Muscle layer of colon (tissue), 2 donors: ENCODE measurements around the gene DGUOK.

ENCODE experiments used
- H3K27ac ChIP-seq: one replicate; pipeline ENCODE4 v1.7.0; 2013; ENCODE audit warnings: low read depth, mild to moderate bottlenecking, low read length, moderate library complexity
- H3K27me3 ChIP-seq, 2 donors: one replicate each; pipeline ENCODE4 v1.7.0; 2013; ENCODE audit warnings: low read length in 2 of 2, mild to moderate bottlenecking in 2 of 2; ENCODE audit not compliant: insufficient read depth in 2 of 2, control insufficient read depth in 1 of 2
- H3K36me3 ChIP-seq: one replicate; pipeline ENCODE4 v1.7.0; 2013; ENCODE audit warnings: mild to moderate bottlenecking, low read length; ENCODE audit not compliant: insufficient read depth
- H3K4me1 ChIP-seq: one replicate; pipeline ENCODE4 v1.7.0; 2013; ENCODE audit warnings: mild to moderate bottlenecking, low read length; ENCODE audit not compliant: insufficient read depth
- H3K4me3 ChIP-seq, 2 donors: one replicate each; pipeline ENCODE4 v1.7.0; 2013; ENCODE audit warnings: low read length in 2 of 2, low read depth in 1 of 2, mild to moderate bottlenecking in 1 of 2, moderate library complexity in 1 of 2
- H3K9ac ChIP-seq: one replicate; pipeline ENCODE4 v1.7.0; 2013; ENCODE audit warnings: low read length
- H3K9me3 ChIP-seq: one replicate; pipeline ENCODE4 v1.7.0; 2013; ENCODE audit warnings: mild to moderate bottlenecking, low read length
- donor health status: abdominal sarcoma.
- donor health status: Adenocarcinoma of cecum.

The DGUOK gene

DNA sequence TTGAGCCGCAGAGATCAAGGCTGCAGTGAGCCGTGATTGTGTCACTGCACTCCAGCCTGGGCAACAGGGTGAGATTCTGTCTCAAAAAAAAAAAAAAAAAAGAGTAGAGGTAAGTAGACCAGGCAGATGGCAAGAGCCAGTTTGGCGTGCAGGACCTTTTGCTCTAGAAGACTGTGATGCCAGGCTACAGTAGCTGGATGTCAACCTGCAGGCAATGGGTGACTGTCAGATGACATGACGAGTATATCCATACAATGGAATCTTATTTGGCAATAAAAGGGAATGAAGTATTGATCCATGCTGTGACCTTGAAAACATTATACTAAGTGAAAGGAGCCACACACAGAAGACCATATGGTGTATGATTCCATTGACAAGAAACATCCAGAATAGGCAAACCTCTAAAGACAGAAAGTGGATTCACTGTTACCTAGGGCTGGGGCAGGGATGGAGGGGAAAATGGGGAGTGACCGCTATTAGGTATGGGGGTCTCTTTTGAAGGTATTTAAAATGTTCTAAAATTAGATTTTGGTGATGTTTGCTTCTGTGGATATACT, 11.2 kb upstream of the DGUOK start:
- no peaks in the 10 kb centered on the region for H3K27me3 ChIP-seq
- H3K4me1 ChIP-seq, result no peaks in the 10 kb centered on the region
- H3K9ac ChIP-seq, result no peak overlapping the region
- H3K4me3 ChIP-seq, result no peak overlapping the region
- H3K27ac ChIP-seq, result no peak overlapping the region
- H3K36me3 ChIP-seq, result peaks cover 87% of the 10 kb centered on the region
- H3K9me3 ChIP-seq, result no peaks in the 10 kb centered on the region

DNA sequence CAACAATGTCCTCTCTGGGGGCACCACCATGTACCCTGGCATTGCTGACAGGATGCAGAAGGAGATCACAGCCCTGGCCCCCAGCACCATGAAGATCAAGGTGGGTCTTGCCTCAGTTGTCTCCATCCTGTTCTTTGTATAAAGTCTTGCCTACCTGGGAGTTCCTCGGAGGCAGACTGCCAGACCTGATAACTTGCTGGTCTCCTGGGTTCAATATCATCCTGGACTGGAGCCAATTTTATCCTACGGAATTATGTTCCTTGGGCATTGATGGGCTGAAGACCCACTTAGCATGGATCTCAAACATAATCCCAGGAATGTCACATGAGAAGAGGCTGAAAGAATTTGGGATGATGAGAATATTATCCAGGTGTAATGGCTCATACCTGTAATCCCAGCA, 10.0 kb upstream of the DGUOK start:
- peak overlapping the region; percentile 8 for H3K27ac ChIP-seq
- H3K4me1 ChIP-seq, result no peaks in the 10 kb centered on the region
- no peaks in the 10 kb centered on the region for H3K27me3 ChIP-seq
- peaks cover 78% of the 10 kb centered on the region for H3K36me3 ChIP-seq
- no peak overlapping the region for H3K9ac ChIP-seq
- no peak overlapping the region for H3K4me3 ChIP-seq
- H3K9me3 ChIP-seq, result no peaks in the 10 kb centered on the region

DNA sequence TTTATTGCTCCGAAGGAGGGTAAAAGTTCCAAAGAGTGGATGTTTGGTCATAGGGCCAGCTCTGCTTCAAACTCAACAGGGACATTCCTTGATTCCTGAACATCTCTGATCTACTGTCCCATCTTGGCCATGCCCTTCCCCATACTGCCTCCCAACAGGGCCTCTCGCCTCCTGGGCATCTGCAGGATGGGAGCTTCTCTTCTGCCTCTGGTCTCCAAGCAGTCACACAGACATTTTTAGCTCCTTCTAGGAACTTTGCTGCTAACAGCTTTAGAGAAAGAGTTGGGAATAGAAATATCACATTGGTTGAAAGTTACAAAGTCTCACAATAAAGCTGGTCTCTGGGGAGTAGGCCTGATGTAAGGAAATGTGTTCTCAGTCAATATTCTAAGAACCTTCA, 9.4 kb upstream of the DGUOK start:
- H3K27ac ChIP-seq, result peak overlapping the region; percentile 9
- no peaks in the 10 kb centered on the region for H3K4me1 ChIP-seq
- no peak overlapping the region for H3K4me3 ChIP-seq
- H3K36me3 ChIP-seq, result peaks cover 72% of the 10 kb centered on the region
- no peaks in the 10 kb centered on the region for H3K9me3 ChIP-seq
- H3K9ac ChIP-seq, result no peak overlapping the region
- H3K27me3 ChIP-seq, result no peaks in the 10 kb centered on the region

DNA sequence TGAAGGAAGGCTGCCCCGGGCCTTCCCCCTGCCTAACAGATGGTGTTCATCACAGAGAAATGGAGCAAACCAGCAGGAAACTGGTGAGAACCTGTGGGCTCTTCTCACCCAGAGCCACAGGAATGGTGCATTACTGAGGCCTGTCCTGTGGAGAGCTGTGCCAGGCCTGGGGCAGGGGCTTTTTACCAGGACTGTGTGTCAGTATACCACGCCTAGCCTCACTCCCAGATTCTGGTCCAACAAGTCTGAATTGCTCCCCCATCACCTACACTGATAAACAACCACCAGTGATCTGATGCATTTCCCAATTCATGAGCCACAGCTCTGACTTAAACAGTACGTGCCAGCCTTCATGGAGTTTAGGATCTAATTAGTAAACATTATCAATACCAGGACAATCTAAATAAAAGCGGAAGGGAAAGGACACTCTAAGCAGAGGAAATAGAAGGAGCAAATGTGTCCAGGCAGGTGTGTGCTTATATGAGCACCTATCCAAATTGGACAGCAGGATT, 8.9 kb upstream of the DGUOK start:
- Histone ChIP-seq H3K4me1 (no peaks in the 10 kb centered on the region), H3K27me3 (no peaks in the 10 kb centered on the region), H3K9me3 (no peaks in the 10 kb centered on the region), H3K9ac (no peak overlapping the region), H3K36me3 (peaks cover 68% of the 10 kb centered on the region), H3K4me3 (no peak overlapping the region), H3K27ac (peak overlapping the region; percentile 39)

DNA sequence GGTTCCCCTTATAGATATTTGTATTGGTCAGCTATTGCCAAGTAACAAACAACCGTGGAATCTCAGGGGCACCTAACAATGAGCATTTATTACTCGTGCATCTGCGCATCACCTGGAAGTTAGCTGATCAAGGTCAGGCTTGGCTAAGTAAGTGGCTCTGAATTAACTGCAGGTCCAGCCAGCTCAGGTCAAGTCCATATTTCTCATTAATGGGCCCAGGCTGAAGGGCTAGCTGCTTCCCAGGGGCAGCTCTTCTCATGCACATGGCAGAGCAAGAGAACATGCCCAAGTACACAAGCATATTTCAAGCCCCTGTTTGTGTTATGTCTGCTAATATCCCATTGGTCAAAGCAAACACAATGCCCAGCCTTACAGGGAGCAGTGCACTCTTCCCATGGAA, 7.8 kb upstream of the DGUOK start:
- Histone ChIP-seq H3K4me3 (no peak overlapping the region), H3K9me3 (no peaks in the 10 kb centered on the region), H3K27ac (peak overlapping the region; percentile 19), H3K27me3 (no peaks in the 10 kb centered on the region), H3K36me3 (peaks cover 59% of the 10 kb centered on the region), H3K9ac (no peak overlapping the region), H3K4me1 (no peaks in the 10 kb centered on the region)

DNA sequence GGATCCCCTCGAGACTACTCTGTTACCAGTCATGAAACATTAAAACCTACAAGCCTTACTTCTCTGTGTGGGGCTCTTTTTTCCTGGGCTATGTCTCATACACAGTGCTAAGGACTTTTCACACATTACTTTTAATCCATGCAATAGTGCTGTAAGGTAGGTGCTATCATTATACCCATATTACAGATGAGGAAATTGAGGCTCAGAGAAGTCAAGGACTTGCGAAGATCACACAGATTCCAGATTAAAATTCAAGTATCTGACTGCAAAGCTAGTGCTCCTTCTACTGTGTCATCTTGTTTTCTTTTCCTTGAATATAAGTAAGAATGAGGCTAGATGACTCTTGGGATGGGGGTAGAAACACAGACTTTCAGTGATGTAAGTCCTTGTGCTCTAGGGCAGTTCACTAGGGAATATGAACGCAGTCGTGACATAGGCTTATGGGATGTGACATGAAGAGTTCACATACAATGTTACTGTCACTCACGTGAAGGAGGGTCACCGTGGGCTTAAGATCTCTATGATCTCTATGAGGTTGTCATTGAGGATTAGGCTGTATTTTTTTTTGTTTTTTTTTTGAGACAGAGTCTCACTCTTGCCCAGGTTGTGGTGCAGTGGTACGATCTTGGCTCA, 7.0 kb upstream of the DGUOK start:
- Histone ChIP-seq H3K27ac (no peak overlapping the region), H3K4me1 (no peaks in the 10 kb centered on the region), H3K9me3 (no peaks in the 10 kb centered on the region), H3K9ac (no peak overlapping the region), H3K4me3 (no peak overlapping the region), H3K36me3 (peaks cover 51% of the 10 kb centered on the region), H3K27me3 (no peaks in the 10 kb centered on the region)

DNA sequence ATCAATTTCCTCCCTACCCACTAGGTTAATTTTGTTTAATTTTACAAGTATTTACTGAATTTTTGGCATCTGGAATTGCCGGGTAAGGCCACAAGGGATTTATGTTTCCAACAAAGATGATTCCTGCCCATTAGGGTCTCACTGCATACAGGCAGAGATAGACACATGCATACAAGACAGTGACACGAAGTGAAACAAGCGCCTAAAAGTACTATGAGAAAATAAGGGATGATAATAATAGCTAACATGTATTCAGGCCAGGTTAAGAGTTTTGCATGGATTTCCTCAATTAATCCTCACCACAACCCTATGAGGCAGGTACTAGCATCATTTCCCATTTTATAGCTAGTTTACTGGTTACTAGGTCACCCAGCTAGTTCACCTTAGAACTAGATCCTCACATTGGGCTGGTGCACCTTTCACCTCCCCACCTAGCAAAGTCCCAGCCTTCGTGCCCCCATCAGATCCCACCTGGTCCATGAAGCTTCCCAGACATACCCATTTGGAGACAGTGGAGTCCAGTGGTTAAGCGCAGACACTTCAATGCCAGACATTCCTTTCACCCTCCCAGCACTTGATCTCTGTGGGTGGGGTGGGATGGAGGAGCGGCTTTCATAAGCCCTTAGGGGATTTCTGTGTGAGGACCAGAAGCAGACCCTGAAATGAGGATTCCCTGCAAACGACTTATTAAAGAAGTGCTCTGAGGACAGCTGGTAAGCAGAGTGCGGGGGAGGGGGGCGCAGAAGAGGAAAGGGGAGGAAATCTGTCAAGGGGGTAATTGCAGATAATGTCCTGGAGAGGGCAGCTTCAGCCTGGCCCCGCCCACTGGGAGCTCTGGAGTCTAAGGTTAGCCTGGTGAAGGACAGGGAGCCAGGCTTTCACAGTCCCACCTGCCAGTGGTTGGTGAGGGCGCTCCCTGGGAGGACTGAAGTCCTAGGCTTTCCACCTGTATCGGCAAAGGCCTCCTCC, 5.8 kb upstream of the DGUOK start:
- H3K9ac ChIP-seq, result no peak overlapping the region
- H3K9me3 ChIP-seq, result no peaks in the 10 kb centered on the region
- peak overlapping the region; percentile 32 for H3K27ac ChIP-seq
- peaks cover 39% of the 10 kb centered on the region for H3K36me3 ChIP-seq
- H3K4me1 ChIP-seq, result peaks cover 1% of the 10 kb centered on the region
- H3K4me3 ChIP-seq, result no peak overlapping the region
- H3K27me3 ChIP-seq, result no peaks in the 10 kb centered on the region

DNA sequence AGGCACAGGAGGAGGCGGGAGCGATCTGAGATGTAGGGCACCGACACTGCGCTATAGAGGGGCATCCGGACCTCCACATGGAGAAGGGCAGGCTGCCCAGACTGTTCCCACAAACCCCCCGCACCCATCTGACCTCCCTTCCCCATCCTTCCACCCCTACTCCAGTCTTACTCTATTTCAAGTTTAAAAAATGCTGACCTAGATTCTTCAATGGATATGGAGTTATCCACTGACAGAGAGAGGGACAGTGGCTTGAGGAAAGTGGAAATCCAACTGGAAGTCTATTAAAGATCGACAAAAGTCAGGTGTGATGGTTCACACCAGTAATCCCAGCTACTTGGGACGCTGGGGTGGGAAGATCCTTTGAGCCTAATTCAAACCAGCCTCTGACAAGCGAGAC, 5.1 kb upstream of the DGUOK start:
- Histone ChIP-seq H3K4me1 (peaks cover 5% of the 10 kb centered on the region), H3K27ac (peak overlapping the region; percentile 32), H3K9me3 (no peaks in the 10 kb centered on the region), H3K4me3 (no peak overlapping the region), H3K9ac (no peak overlapping the region), H3K27me3 (no peaks in the 10 kb centered on the region), H3K36me3 (peaks cover 32% of the 10 kb centered on the region)

DNA sequence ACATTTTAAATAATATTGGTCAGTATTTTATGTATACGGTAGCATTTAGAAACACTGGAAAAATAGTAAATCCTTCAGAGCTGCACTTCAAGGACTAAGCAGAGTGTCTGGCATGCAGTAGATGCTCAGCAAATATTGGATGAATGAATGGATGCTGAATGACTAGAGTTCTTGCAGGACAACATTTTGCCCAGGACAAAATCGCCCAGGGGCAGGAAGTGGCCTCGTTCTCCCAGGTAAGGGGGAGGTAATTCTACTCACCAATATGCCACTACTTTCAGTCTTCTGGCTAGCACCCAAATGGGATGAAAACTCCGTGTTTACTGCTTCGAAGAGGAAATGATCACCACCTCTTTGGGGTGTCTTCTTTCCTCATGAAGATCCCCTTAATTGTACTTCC, 4.0 kb upstream of the DGUOK start:
- peaks cover 21% of the 10 kb centered on the region for H3K36me3 ChIP-seq
- no peak overlapping the region for H3K9ac ChIP-seq
- no peak overlapping the region for H3K27ac ChIP-seq
- H3K9me3 ChIP-seq, result no peaks in the 10 kb centered on the region
- peaks cover 5% of the 10 kb centered on the region for H3K4me1 ChIP-seq
- H3K27me3 ChIP-seq, result no peaks in the 10 kb centered on the region
- H3K4me3 ChIP-seq, result no peak overlapping the region

DNA sequence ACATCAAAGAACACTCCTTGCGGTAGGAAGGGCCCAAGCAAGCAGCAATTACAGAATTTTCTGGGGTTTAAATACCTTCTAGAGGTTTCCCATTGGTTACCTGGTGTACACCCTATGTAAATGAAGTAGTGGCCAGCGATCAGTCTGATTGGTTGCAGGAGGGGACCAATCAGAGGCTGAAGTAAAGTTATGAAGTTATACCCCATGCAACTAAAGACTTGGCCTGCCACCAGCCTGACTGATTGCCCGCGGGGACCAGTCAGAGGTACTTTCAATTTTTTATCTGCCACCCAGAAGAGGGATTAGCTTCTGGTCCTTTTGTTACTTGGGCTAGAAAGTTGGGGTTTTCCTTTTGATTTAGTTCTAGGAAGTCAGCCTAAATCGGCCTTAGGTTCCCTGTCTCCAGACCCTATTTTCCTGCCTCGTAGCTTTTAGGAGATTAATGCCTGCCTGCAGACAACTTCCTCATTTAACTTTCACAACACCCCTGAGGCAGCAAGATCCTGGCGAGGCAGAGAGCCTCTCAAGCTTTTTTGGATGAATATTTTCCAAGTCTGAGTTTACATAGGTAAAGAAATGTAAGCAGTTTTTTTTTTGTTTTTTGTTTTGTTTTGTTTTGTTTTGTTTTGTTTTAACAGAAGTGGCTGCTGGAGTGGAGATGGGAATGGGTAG, 1.5 kb upstream of the DGUOK start:
- no peak overlapping the region for H3K27ac ChIP-seq
- H3K9me3 ChIP-seq, result no peaks in the 10 kb centered on the region
- H3K4me3 ChIP-seq, result no peak overlapping the region
- no peaks in the 10 kb centered on the region for H3K36me3 ChIP-seq
- H3K9ac ChIP-seq, result no peak overlapping the region
- no peaks in the 10 kb centered on the region for H3K27me3 ChIP-seq
- peaks cover 22% of the 10 kb centered on the region for H3K4me1 ChIP-seq

DNA sequence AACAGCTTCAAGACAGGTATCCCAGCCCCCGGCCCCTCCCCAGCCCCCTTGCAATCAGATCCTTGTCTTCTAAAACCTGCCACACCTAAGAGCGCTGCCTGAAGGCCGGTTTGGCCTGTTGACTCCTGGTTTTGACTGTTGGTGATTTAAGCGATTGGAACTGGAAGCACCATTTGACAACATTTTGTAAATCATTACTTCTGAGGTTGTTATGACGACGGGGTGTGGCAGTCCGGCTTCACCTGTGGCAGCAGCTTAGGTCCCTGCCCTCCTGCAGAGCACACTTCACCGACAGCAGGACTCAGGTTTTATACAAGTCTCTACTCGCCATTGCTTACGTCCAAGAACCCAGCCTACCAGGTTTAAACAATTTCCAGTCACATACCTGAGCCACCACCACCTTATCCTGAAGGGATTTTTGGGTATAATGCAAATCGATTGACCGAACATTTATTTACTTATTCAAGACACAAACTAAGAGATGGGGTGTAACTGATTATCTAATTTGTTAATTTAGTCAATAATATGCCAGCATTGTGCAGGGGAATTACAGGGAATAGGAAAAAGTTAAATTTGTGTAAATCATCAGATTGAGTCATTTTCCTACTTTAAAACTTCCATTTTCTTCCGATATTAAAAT, 707 bp upstream of the DGUOK start:
- Histone ChIP-seq H3K9me3 (no peaks in the 10 kb centered on the region), H3K4me3 (peak overlapping the region in 1 of 2 donors; percentile 89), H3K9ac (peak overlapping the region; percentile 21), H3K27me3 (no peaks in the 10 kb centered on the region), H3K36me3 (no peaks in the 10 kb centered on the region), H3K27ac (peak overlapping the region; percentile 95), H3K4me1 (peaks cover 24% of the 10 kb centered on the region)
